Measurements from ENCODE around the gene ACTN4. TPM values are rescaled to one million over a fixed set of nuclear protein-coding genes. Genes with fewer than 3 reads are reported as not detected.

Gene ACTN4
- total and polyA plus RNA-seq, 2 of the 4 experiments (the other 2 are of a cell fraction): 541 to 659 TPM

DNA sequence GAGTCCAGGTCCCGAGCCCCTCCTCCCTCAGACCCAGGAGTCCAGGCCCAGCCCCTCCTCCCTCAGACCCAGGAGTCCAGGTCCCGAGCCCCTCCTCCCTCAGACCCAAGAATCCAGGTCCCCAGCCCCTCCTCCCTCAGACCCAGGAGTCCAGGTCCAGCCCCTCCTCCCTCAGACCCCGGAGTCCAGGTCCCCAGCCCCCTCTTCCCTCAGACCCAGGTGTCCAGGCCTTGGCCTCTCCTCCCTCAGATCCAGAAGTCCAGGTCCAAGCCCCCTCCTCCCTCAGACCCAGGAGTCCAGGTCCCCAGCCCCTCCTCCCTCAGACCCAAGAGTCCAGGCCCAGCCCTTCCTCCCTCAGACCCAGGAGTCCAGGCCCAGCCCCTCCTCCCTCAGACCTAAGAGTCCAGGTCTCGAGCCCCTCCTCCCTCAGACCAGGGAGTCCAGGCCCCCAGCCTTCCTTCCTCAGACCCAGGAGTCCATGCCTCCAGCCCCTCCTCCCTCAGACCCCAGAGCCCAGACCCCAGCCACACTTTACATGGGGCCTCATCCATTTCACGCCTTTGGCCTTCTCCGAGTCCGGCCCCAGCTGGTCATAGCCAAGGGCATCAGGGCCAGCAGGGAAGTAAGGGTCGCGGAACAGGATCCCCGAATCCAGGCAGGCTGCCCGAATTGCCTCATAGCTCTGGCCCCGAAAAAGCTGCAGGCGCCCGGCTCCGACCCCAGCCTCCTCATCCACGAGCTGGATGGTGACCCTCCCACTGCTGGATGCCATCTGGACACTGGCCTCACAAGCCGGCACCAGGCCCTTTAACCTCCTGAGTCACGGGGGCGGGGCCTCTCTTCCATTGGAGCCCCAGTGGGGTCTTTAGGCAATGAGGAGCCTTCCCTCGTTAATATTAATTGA, 96.2 kb downstream of the ACTN4 start:
- H3K27me3 ChIP-seq (ENCODE audit: control insufficient read depth, insufficient read depth, low read length): no peaks in the 10 kb centered on the region; the same call in 1 of the 2 replicates
- no peak overlapping the region for H2AK5ac ChIP-seq (ENCODE audit: low read depth, low read length)
- H3K4me3 ChIP-seq (ENCODE audit: insufficient read depth, low read depth, low read length): no peak overlapping the region
- no peak overlapping the region for H2AFZ ChIP-seq (replicated peaks; ENCODE audit: low read length, poor library complexity)
- H3K14ac ChIP-seq (replicated peaks; ENCODE audit: low read depth, low read length): no peak overlapping the region
- H2BK5ac ChIP-seq (ENCODE audit: low read depth, low read length, poor library complexity, severe bottlenecking): no peak overlapping the region
- H3K4ac ChIP-seq (ENCODE audit: low read depth, low read length): no peak overlapping the region
- 71% methylated on average over 10 of the region's 20 CpGs; no CpG with 5 or more reads in 1 of the 2 experiments for WGBS, 2 experiments (ENCODE audit: extremely low coverage in 2 of 2, insufficient read length in 1 of 2)
- POLR2A ChIA-PET (ENCODE audit: unreplicated experiment): interaction anchor here (0.6 kb wide), 1 partner anchor 11 kb away, joined by 3 read pairs; no protein-coding TSS in a partner anchor
- no peak overlapping the region for H4K5ac ChIP-seq (ENCODE audit: low read depth, low read length)
- H2BK20ac ChIP-seq (ENCODE audit: low read depth, low read length): no peak overlapping the region
- dilution Hi-C loops (cut with HindIII; ENCODE audit: low sequenced_read_pairs, unreplicated experiment) (no loop called here), intact Hi-C loops (cut with micrococcal nuclease) (no loop called here), in situ Hi-C loops (cut with MboI; ENCODE audit: low sequenced_read_pairs) (loop anchor here (25.0 kb wide), 1 partner anchor 169 kb away; the partner anchor contains the start of gene CCER2)
- H4K20me1 ChIP-seq (ENCODE audit: insufficient read depth, low read length): no peaks in the 10 kb centered on the region
- no TSS peak for BruUV-seq (replicated peaks)
- H3K23ac ChIP-seq (ENCODE audit: low read depth, low read length): no peak overlapping the region
- H3K9ac ChIP-seq (ENCODE audit: low read depth, low read length): no peak overlapping the region
- H3K4me1 ChIP-seq (ENCODE audit: control insufficient read depth, insufficient read depth, low read length): no peaks in the 10 kb centered on the region
- no peaks in the 10 kb centered on the region for H3K36me3 ChIP-seq (ENCODE audit: control insufficient read depth, insufficient read depth, low read length)
- H2BK15ac ChIP-seq (ENCODE audit: low read depth, low read length): no peak overlapping the region
- ATAC-seq (ENCODE audit: low read depth) (no peak), DNase-seq (no peak)
- TF ChIP-seq MXI1 (IDR thresholded peaks at IDR 0.05; ENCODE audit: borderline replicate concordance, low read depth, low read length) (no peak), CEBPB (IDR thresholded peaks at IDR 0.05; ENCODE audit: low read depth, low read length) (no peak), FOS (IDR thresholded peaks at IDR 0.05; ENCODE audit: low read depth, low read length) (no peak), MAZ (IDR thresholded peaks at IDR 0.05; ENCODE audit: borderline replicate concordance, low read depth, low read length) (no peak), RCOR1 (IDR thresholded peaks at IDR 0.05; ENCODE audit: insufficient replicate concordance, low read length) (no peak), RFX5 (IDR thresholded peaks at IDR 0.05; ENCODE audit: low read depth, low read length) (no peak), CTCF (conservative IDR thresholded peaks at IDR 0.05; ENCODE audit: low read depth, low read length) (no peak), BHLHE40 (IDR thresholded peaks at IDR 0.05; ENCODE audit: low read depth, low read length) (no peak)
- H3K4me2 ChIP-seq (ENCODE audit: low read depth, low read length): no peak overlapping the region
- no peak overlapping the region for H4K91ac ChIP-seq (ENCODE audit: insufficient read depth, low read depth, low read length)
- no peak overlapping the region for H3K56ac ChIP-seq (ENCODE audit: extremely low read depth, insufficient read depth, low read length)
- H2BK120ac ChIP-seq (ENCODE audit: low read depth, low read length): no peak overlapping the region
- H3K27ac ChIP-seq (ENCODE audit: insufficient read depth, low read length): no peak overlapping the region
- no peak overlapping the region for H3K18ac ChIP-seq (ENCODE audit: low read depth, low read length)
- no peak overlapping the region for H4K8ac ChIP-seq (ENCODE audit: low read depth in 2 of 2, low read length in 2 of 2)
- H3K9me1 ChIP-seq (ENCODE audit: insufficient read depth, low read length): no peaks in the 10 kb centered on the region
- H3K79me1 ChIP-seq (ENCODE audit: low read depth in 1 of 2, low read length in 2 of 2): no peaks in the 10 kb centered on the region
- H2AK9ac ChIP-seq (replicated peaks; ENCODE audit: low read depth, low read length, poor library complexity): no peak overlapping the region
- CTCF ChIA-PET: no interaction called here
- no peaks in the 10 kb centered on the region for H3K9me3 ChIP-seq (ENCODE audit: control insufficient read depth, insufficient read depth, low read length)

Measured in IMR-90 (cell line).